RCC 7860 (cell line): ENCODE measurements around the gene DCTN4.

Experiments
- DNase-seq: peaks from one replicate; pipeline ENCODE4 v3.0.0-alpha.2; 2015; ENCODE audit warnings: low spot score
- FAIRE-seq: peaks from 2 replicates; lab custom pipeline; 2012; peaks lifted over from hg19 to GRCh38; lab: Jason Lieb, UNC

The DCTN4 gene

GRCh38 chr5:150672237-150672883 is 86.5 kb downstream of the DCTN4 start:
- FAIRE-seq (no peak), DNase-seq (no peak)

- no peak for FAIRE-seq
- no peak for DNase-seq
Observed at GRCh38 chr5:150671509-150672236, 87.1 kb downstream of the DCTN4 start.

GRCh38 chr5:150670948-150671310 is 87.9 kb downstream of the DCTN4 start:
- DNase-seq, result no peak
- no peak for FAIRE-seq

GRCh38 chr5:150670275-150670947 is 88.4 kb downstream of the DCTN4 start:
- DNase-seq (no peak), FAIRE-seq (no peak)

GRCh38 chr5:150665044-150665443 is 93.8 kb downstream of the DCTN4 start:
- DNase-seq, result no peak
- no peak for FAIRE-seq

- FAIRE-seq, result no peak
- no peak for DNase-seq
Observed at GRCh38 chr5:150663936-150664335, 94.9 kb downstream of the DCTN4 start.

- DNase-seq (no peak), FAIRE-seq (no peak)
Observed at GRCh38 chr5:150662731-150663516, 95.9 kb downstream of the DCTN4 start.

- FAIRE-seq, result no peak
Observed at GRCh38 chr5:150661821-150662596, 96.8 kb downstream of the DCTN4 start.

GRCh38 chr5:150661086-150661485 is 97.7 kb downstream of the DCTN4 start, which contains the start of gene MYOZ3:
Gene MYOZ3, plus strand, starts transcription at chr5:150661251. Its CDS starts 1,691 bp downstream, at chr5:150662942.
- DNase-seq (no peak), FAIRE-seq (no peak)

More at GRCh38 chr5:150661821-150662596, 96.8 kb downstream of the DCTN4 start:
- DNase-seq, result no peak

GRCh38 chr5:150660108-150660831 is 98.5 kb downstream of the DCTN4 start:
- no peak for DNase-seq
- no peak for FAIRE-seq

GRCh38 chr5:150659360-150660107 is 99.3 kb downstream of the DCTN4 start:
- FAIRE-seq (no peak), DNase-seq (no peak)

- DNase-seq, result no peak
- no peak for FAIRE-seq
Observed at GRCh38 chr5:150658699-150659265, 100.0 kb downstream of the DCTN4 start.
